WTC11 (cell line): Measurements from ENCODE around the gene ZC3H4.

Source experiments
- ESRRA ChIP-seq: sonication (generic); formaldehyde crosslinking; IDR thresholded peaks from 2 replicates; pipeline ENCODE4 v1.8.1; 2022; ENCODE audit warnings: mild to moderate bottlenecking, missing genetic modification reagents, borderline replicate concordance
- FOXK1 ChIP-seq: sonication (generic); formaldehyde crosslinking; IDR thresholded peaks from 2 replicates; pipeline ENCODE4 v1.8.0; 2022; ENCODE audit warnings: mild to moderate bottlenecking, moderate library complexity, missing genetic modification reagents
- NR3C1 ChIP-seq: sonication (generic); formaldehyde crosslinking; conservative IDR thresholded peaks from 2 replicates; pipeline ENCODE4 v1.8.1; 2023; ENCODE audit warnings: low read depth, mild to moderate bottlenecking, missing genetic modification reagents
- TP53 ChIP-seq: sonication (generic); formaldehyde crosslinking; IDR thresholded peaks from 2 replicates; pipeline ENCODE4 v1.8.1; 2023; ENCODE audit warnings: mild to moderate bottlenecking, missing genetic modification reagents
- ZNF138 ChIP-seq: sonication (generic); formaldehyde crosslinking; conservative IDR thresholded peaks from 2 replicates; pipeline ENCODE4 v1.8.1; 2022; ENCODE audit warnings: mild to moderate bottlenecking, moderate library complexity, missing genetic modification reagents
- ZNF232 ChIP-seq: sonication (generic); formaldehyde crosslinking; IDR thresholded peaks from 2 replicates; pipeline ENCODE4 v1.8.0; 2022; ENCODE audit warnings: mild to moderate bottlenecking, missing genetic modification reagents
- TF ChIP-seq, protein P1 (sequence below): sonication (generic); formaldehyde crosslinking; IDR thresholded peaks from 2 replicates; pipeline ENCODE4 v1.8.0; 2022; ENCODE audit warnings: mild to moderate bottlenecking, missing genetic modification reagents
- TF ChIP-seq, protein P2 (sequence below): fragments of 200-600 bp; IDR thresholded peaks from 2 replicates; pipeline ENCODE4 v1.8.0; 2022; ENCODE audit warnings: antibody characterized with exemption
- TF ChIP-seq, protein P3 (sequence below): sonication (generic); formaldehyde crosslinking; IDR thresholded peaks from 2 replicates; pipeline ENCODE4 v1.8.1; 2022; ENCODE audit warnings: mild to moderate bottlenecking, missing genetic modification reagents, moderate library complexity, borderline replicate concordance
- TF ChIP-seq, protein P4 (sequence below): sonication (generic); formaldehyde crosslinking; IDR thresholded peaks from 2 replicates; pipeline ENCODE4 v1.8.0; 2023; ENCODE audit warnings: mild to moderate bottlenecking, missing genetic modification reagents
- TF ChIP-seq, protein P5 (sequence below): sonication (generic); formaldehyde crosslinking; conservative IDR thresholded peaks from 2 replicates; pipeline ENCODE4 v1.8.1; 2022; ENCODE audit warnings: mild to moderate bottlenecking, missing genetic modification reagents

DNA sequence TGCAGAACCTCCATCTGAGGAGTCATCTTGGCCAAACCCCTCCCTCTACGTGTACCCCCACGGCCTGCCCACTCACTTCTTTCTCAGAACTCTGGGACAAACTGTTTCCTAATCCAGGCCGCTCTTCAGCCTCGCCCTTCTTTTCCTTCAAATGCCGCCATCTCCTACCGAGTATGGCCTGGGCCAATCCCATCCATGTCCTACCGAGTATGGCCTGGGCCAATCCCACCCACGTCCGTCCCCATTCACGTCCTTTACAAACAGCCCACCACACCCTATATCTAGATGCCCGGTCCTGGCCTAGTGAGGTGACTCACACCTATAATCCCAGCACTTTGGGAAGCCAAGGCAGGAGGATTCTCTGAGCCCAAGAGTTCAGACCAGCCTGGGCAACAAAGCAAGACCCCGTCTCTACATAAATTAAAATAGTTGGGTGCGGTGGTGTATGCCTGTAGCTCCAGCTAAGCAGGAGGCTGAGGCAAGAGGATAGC is 66.3 kb downstream of the ZC3H4 start:
- TF ChIP-seq ESRRA (CRISPR knock-in tag) (no peak), NR3C1 (no peak), ZNF138 (CRISPR knock-in tag) (no peak), TP53 (CRISPR knock-in tag) (no peak), ZNF232 (CRISPR knock-in tag) (no peak), FOXK1 (CRISPR knock-in tag) (no peak)
- TF ChIP-seq, protein P1, sequence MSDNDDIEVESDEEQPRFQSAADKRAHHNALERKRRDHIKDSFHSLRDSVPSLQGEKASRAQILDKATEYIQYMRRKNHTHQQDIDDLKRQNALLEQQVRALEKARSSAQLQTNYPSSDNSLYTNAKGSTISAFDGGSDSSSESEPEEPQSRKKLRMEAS: no peak
- TF ChIP-seq, protein P2, sequence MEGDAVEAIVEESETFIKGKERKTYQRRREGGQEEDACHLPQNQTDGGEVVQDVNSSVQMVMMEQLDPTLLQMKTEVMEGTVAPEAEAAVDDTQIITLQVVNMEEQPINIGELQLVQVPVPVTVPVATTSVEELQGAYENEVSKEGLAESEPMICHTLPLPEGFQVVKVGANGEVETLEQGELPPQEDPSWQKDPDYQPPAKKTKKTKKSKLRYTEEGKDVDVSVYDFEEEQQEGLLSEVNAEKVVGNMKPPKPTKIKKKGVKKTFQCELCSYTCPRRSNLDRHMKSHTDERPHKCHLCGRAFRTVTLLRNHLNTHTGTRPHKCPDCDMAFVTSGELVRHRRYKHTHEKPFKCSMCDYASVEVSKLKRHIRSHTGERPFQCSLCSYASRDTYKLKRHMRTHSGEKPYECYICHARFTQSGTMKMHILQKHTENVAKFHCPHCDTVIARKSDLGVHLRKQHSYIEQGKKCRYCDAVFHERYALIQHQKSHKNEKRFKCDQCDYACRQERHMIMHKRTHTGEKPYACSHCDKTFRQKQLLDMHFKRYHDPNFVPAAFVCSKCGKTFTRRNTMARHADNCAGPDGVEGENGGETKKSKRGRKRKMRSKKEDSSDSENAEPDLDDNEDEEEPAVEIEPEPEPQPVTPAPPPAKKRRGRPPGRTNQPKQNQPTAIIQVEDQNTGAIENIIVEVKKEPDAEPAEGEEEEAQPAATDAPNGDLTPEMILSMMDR: no peak
- TF ChIP-seq, protein P3, sequence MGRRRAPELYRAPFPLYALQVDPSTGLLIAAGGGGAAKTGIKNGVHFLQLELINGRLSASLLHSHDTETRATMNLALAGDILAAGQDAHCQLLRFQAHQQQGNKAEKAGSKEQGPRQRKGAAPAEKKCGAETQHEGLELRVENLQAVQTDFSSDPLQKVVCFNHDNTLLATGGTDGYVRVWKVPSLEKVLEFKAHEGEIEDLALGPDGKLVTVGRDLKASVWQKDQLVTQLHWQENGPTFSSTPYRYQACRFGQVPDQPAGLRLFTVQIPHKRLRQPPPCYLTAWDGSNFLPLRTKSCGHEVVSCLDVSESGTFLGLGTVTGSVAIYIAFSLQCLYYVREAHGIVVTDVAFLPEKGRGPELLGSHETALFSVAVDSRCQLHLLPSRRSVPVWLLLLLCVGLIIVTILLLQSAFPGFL (CRISPR knock-in tag): no peak
- TF ChIP-seq, protein P4, sequence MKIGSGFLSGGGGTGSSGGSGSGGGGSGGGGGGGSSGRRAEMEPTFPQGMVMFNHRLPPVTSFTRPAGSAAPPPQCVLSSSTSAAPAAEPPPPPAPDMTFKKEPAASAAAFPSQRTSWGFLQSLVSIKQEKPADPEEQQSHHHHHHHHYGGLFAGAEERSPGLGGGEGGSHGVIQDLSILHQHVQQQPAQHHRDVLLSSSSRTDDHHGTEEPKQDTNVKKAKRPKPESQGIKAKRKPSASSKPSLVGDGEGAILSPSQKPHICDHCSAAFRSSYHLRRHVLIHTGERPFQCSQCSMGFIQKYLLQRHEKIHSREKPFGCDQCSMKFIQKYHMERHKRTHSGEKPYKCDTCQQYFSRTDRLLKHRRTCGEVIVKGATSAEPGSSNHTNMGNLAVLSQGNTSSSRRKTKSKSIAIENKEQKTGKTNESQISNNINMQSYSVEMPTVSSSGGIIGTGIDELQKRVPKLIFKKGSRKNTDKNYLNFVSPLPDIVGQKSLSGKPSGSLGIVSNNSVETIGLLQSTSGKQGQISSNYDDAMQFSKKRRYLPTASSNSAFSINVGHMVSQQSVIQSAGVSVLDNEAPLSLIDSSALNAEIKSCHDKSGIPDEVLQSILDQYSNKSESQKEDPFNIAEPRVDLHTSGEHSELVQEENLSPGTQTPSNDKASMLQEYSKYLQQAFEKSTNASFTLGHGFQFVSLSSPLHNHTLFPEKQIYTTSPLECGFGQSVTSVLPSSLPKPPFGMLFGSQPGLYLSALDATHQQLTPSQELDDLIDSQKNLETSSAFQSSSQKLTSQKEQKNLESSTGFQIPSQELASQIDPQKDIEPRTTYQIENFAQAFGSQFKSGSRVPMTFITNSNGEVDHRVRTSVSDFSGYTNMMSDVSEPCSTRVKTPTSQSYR (CRISPR knock-in tag): no peak
- TF ChIP-seq, protein P5, sequence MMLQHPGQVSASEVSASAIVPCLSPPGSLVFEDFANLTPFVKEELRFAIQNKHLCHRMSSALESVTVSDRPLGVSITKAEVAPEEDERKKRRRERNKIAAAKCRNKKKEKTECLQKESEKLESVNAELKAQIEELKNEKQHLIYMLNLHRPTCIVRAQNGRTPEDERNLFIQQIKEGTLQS (CRISPR knock-in tag): no peak
